ENCODE results near the gene NUP42. TPM values are rescaled to one million over a fixed set of nuclear protein-coding genes. Genes with fewer than 3 reads are reported as not detected.
A peak's percentile ranks its signal among the peaks of the same experiment; 100 is the strongest.
"Not testable (repeated sequence)": the region's sequence is repeated elsewhere in the genome, so short reads cannot be mapped to it uniquely, and the experiment has no call there.

Gene NUP42
- total RNA-seq, 1 donor from 2014 or later = 32.4 TPM

DNA sequence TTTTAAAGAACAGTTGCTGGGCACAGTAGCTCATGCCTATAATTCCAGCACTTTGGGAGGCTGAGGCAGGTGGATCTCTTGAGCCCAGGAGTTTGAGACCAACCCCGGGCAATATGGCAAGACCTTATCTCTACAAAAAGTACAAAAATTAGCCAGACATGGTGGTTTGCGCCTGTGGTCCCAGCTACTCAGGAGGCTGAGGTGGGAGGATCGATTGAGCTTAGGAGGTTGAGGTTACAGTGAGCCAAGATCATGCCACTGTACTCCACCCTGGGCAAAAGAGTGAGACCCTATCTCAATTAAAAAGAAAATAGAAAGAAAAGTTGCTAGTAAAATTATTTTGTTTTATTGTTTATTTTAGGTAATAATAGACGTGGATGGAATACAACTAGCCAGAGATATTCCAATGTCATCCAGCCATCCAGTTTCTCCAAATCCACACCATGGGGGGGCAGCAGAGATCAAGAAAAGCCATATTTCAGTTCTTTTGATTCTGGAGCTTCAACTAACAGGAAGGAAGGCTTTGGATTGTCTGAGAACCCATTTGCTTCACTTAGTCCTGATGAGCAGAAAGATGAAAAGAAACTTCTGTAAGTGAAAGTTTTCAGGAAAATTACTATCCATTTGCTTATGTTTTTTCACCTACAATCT, 3.0 kb downstream of the NUP42 start:
- no peak overlapping the region for H3K27ac Mint-ChIP-seq (ENCODE audit: unreplicated experiment)
- H3K36me3 Mint-ChIP-seq (ENCODE audit: low read depth, unreplicated experiment) = peaks cover 6% of the 10 kb centered on the region
- H3K4me3 Mint-ChIP-seq (ENCODE audit: unreplicated experiment) = no peak overlapping the region
- no peaks in the 10 kb centered on the region for H3K27me3 Mint-ChIP-seq (ENCODE audit: unreplicated experiment)
- H3K9me3 Mint-ChIP-seq (ENCODE audit: unreplicated experiment) = no peaks in the 10 kb centered on the region
- DNase-seq (ENCODE audit: low spot score) = peak; percentile 64
- TF ChIP-seq, protein P1, sequence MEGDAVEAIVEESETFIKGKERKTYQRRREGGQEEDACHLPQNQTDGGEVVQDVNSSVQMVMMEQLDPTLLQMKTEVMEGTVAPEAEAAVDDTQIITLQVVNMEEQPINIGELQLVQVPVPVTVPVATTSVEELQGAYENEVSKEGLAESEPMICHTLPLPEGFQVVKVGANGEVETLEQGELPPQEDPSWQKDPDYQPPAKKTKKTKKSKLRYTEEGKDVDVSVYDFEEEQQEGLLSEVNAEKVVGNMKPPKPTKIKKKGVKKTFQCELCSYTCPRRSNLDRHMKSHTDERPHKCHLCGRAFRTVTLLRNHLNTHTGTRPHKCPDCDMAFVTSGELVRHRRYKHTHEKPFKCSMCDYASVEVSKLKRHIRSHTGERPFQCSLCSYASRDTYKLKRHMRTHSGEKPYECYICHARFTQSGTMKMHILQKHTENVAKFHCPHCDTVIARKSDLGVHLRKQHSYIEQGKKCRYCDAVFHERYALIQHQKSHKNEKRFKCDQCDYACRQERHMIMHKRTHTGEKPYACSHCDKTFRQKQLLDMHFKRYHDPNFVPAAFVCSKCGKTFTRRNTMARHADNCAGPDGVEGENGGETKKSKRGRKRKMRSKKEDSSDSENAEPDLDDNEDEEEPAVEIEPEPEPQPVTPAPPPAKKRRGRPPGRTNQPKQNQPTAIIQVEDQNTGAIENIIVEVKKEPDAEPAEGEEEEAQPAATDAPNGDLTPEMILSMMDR (IDR thresholded peaks at IDR 0.05; ENCODE audit: unreplicated experiment) = peak; percentile 43
- peaks cover 20% of the 10 kb centered on the region for H3K4me1 Mint-ChIP-seq (ENCODE audit: unreplicated experiment)

DNA sequence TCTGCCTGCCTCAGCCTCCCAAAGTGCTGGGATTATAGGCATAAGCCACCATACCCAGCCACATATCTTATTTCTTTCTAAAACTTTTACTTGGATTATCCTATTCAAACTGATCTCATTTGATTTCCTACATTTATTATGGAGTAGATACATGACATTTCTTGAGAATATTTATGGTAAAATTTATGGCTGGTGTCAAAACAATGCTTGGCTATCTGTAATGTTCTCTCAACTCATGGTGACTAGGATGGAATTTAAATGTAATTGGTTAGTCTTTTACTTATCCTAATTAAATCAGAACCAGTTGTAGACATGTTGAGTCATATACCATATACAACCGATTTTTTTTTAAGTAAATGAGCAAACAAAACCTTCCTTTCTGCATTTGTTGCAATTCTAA, 4.1 kb downstream of the NUP42 start:
- TF ChIP-seq, protein P1 (IDR thresholded peaks at IDR 0.05; ENCODE audit: unreplicated experiment) = no peak
- H3K27ac Mint-ChIP-seq (ENCODE audit: unreplicated experiment) = no peak overlapping the region

DNA sequence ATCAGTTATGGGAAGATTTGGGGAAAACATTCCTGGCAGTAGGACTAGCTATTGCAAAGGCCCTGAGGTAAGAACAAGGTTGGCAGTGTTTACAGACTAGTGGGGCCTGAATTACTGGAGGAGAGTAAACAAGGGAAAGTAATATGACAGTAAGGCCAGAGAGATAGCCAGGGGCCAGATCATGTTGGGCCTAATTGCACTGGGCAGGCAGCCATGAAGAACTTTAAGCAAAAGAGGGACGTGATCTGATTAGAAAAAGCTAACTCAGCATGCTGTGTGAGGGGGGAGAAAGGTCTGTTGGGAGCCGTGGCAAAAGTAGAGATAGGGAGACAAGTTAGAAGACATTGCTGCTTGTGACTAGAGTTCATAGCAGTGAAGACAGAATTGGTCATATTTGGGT, 9.2 kb downstream of the NUP42 start:
- Mint-ChIP-seq H3K9me3 (ENCODE audit: unreplicated experiment) (no peaks in the 10 kb centered on the region), H3K27ac (ENCODE audit: unreplicated experiment) (no peak overlapping the region), H3K27me3 (ENCODE audit: unreplicated experiment) (no peaks in the 10 kb centered on the region), H3K36me3 (ENCODE audit: low read depth, unreplicated experiment) (peaks cover 27% of the 10 kb centered on the region), H3K4me1 (ENCODE audit: unreplicated experiment) (peaks cover 2% of the 10 kb centered on the region), H3K4me3 (ENCODE audit: unreplicated experiment) (peak overlapping the region; percentile 68)
- DNase-seq (ENCODE audit: low spot score) = no peak
- TF ChIP-seq, protein P1 (IDR thresholded peaks at IDR 0.05; ENCODE audit: unreplicated experiment) = no peak

More for the DNA sequence above, 4.1 kb downstream of the NUP42 start:
- no peak overlapping the region for H3K4me3 Mint-ChIP-seq (ENCODE audit: unreplicated experiment)
- peaks cover 10% of the 10 kb centered on the region for H3K36me3 Mint-ChIP-seq (ENCODE audit: low read depth, unreplicated experiment)
- H3K9me3 Mint-ChIP-seq (ENCODE audit: unreplicated experiment) = no peaks in the 10 kb centered on the region
- H3K27me3 Mint-ChIP-seq (ENCODE audit: unreplicated experiment) = no peaks in the 10 kb centered on the region
- DNase-seq (ENCODE audit: low spot score) = no peak
- peaks cover 16% of the 10 kb centered on the region for H3K4me1 Mint-ChIP-seq (ENCODE audit: unreplicated experiment)

DNA sequence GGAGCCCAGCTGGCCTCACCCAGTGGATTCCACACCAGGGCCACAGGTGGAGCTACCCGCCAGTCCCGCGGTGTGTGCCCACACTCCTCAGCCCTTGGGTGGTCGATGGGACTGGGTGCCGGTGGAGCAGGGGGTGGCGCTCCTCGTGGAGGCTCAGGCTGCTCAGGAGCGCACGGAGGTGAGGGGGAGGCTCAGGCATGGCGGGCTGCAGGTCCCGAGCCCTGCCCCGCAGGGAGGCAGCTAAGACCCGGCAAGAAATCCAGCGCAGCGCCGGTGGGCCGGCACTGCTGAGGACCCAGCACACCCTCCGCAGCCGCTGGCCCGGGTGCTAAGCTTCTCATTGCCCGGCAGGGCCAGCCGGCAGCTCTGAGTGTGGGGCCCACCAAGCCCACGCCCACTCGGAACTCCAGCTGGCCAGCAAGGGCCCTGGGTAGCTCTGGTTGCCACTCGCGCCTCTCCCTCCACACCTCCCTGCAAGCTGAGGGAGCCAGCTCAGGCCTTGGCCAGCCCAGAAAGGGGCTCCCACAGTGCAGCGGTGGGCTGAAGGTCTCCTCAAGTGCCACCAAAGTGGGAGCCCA, 11.9 kb downstream of the NUP42 start:
- not testable (repeated sequence) for H3K9me3 Mint-ChIP-seq (ENCODE audit: unreplicated experiment)
- H3K36me3 Mint-ChIP-seq (ENCODE audit: low read depth, unreplicated experiment) = peaks cover 36% of the 10 kb centered on the region

DNA sequence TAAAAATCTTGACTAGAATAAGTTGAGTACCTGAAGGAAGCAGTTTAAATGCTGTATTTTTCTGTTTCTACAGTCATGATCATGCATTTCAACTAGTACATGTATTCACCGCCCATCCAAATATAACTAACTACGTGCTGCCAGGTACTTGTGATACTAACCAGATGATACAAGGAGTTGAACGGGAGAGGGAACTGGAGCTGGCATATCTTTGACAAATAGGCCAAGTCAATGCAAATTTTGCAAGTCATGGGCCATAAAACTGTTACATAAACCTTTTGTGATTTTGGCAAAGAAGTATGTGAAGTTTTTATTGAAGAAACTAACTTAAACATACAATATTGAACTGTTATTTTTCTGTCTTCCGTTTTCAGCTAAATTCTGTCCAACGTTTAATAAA, 14.5 kb downstream of the NUP42 start:
- TF ChIP-seq, protein P1 (IDR thresholded peaks at IDR 0.05; ENCODE audit: unreplicated experiment) = no peak
- Mint-ChIP-seq H3K4me1 (ENCODE audit: unreplicated experiment) (no peaks in the 10 kb centered on the region), H3K9me3 (ENCODE audit: unreplicated experiment) (no peaks in the 10 kb centered on the region), H3K4me3 (ENCODE audit: unreplicated experiment) (no peak overlapping the region), H3K27me3 (ENCODE audit: unreplicated experiment) (no peaks in the 10 kb centered on the region), H3K27ac (ENCODE audit: unreplicated experiment) (no peak overlapping the region), H3K36me3 (ENCODE audit: low read depth, unreplicated experiment) (peaks cover 31% of the 10 kb centered on the region)
- no peak for DNase-seq (ENCODE audit: low spot score)

More for the DNA sequence above, 11.9 kb downstream of the NUP42 start:
- H3K4me1 Mint-ChIP-seq (ENCODE audit: unreplicated experiment); DNase-seq (ENCODE audit: low spot score); H3K27me3 Mint-ChIP-seq (ENCODE audit: unreplicated experiment); H3K27ac Mint-ChIP-seq (ENCODE audit: unreplicated experiment); H3K4me3 Mint-ChIP-seq (ENCODE audit: unreplicated experiment): not testable (repeated sequence)

DNA sequence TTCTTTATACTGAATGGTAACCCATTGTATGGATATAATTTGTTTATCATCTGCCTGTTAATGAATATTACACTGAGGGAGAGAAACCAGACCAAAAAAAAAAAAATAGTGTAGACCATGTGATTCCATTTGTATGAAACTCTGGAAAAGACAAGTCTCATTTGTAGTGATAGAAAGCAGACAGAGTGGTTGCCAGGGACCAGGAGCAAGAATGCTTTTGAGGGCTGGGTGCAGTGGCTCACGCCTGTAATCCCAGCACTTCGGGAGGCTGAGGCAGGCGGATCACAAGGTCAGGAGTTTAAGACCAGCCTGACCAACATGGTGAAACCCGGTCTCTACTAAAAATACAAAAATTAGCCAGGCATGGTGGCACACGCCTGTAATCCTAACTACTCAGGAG, 15.9 kb downstream of the NUP42 start:
- H3K27me3 Mint-ChIP-seq (ENCODE audit: unreplicated experiment); DNase-seq (ENCODE audit: low spot score); H3K27ac Mint-ChIP-seq (ENCODE audit: unreplicated experiment); H3K4me1 Mint-ChIP-seq (ENCODE audit: unreplicated experiment); H3K9me3 Mint-ChIP-seq (ENCODE audit: unreplicated experiment): not testable (repeated sequence)
- peaks cover 23% of the 10 kb centered on the region for H3K36me3 Mint-ChIP-seq (ENCODE audit: low read depth, unreplicated experiment)
- H3K4me3 Mint-ChIP-seq (ENCODE audit: unreplicated experiment) = peak overlapping the region; percentile 9

All from endothelial cell (in vitro differentiated cells).